Neural cell (in vitro differentiated cells): ENCODE data around the gene U2SURP.

Experiments
- EP300 ChIP-seq: fragments of 450-650 bp; conservative IDR thresholded peaks from 2 replicates; pipeline ENCODE4 v1.6.1; 2014; ENCODE audit warnings: antibody characterized with exemption, mild to moderate bottlenecking, moderate library complexity; ENCODE audit not compliant: poor library complexity, severe bottlenecking
- POLR2AphosphoS5 ChIP-seq: IDR thresholded peaks from 2 replicates; pipeline ENCODE4 v1.6.1; 2012
- TF ChIP-seq, protein P1 (sequence below): fragments of 450-650 bp; IDR thresholded peaks from 2 replicates; pipeline ENCODE4 v1.5.1; 2014; ENCODE audit warnings: antibody characterized with exemption, mild to moderate bottlenecking, moderate library complexity; ENCODE audit not compliant: poor library complexity, severe bottlenecking

DNA sequence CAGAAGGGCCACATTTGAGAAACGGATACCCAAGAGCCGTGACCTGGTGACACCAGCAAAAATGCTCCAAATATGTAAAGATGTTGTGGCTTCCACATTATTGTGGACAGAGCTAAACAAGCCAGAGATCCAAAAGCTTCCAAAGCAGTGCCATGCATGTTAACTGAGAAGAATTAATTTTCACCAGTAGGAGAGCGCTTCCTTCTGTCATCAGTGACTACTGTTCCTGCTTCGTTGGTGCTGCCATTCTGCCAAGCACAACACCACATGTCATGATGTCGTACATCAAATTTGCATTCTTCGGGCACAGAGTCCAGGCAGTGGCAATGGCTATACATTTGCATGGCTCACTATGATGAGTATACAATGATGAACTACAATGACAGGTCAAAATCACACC lies 99.1 kb downstream of the U2SURP start:
- TF ChIP-seq POLR2AphosphoS5 = no peak
- TF ChIP-seq, protein P1, sequence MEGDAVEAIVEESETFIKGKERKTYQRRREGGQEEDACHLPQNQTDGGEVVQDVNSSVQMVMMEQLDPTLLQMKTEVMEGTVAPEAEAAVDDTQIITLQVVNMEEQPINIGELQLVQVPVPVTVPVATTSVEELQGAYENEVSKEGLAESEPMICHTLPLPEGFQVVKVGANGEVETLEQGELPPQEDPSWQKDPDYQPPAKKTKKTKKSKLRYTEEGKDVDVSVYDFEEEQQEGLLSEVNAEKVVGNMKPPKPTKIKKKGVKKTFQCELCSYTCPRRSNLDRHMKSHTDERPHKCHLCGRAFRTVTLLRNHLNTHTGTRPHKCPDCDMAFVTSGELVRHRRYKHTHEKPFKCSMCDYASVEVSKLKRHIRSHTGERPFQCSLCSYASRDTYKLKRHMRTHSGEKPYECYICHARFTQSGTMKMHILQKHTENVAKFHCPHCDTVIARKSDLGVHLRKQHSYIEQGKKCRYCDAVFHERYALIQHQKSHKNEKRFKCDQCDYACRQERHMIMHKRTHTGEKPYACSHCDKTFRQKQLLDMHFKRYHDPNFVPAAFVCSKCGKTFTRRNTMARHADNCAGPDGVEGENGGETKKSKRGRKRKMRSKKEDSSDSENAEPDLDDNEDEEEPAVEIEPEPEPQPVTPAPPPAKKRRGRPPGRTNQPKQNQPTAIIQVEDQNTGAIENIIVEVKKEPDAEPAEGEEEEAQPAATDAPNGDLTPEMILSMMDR = no peak
- TF ChIP-seq EP300 = no peak
